Keratinocyte (primary cell): ENCODE data around the gene ARL11.

Source experiments
- CTCF ChIP-seq, 3 experiments: IDR thresholded peaks in 1 of 3; conservative IDR thresholded peaks in 1 of 3; optimal IDR thresholded peaks in 1 of 3; 2 replicates in 2 of 3; 3 replicates in 1 of 3; pipeline versions ENCODE3 to v1.5.1; 2011; ENCODE audit warnings: low read length in 3 of 3, mild to moderate bottlenecking in 3 of 3, moderate library complexity in 2 of 3, control low read depth in 1 of 3, inconsistent platforms in 1 of 3; ENCODE audit not compliant: insufficient read depth in 2 of 3; ENCODE audit errors: extremely low read depth in 1 of 3
- EZH2 ChIP-seq: IDR thresholded peaks from one replicate; pipeline ENCODE4 v1.6.1; 2012; ENCODE audit warnings: inconsistent platforms, mild to moderate bottlenecking, low read length, moderate library complexity

- no peak for TF ChIP-seq CTCF (optimal IDR thresholded peaks at IDR 0.05 in 1 of 3, IDR thresholded peaks at IDR 0.05 in 1 of 3, conservative IDR thresholded peaks at IDR 0.05 in 1 of 3; ENCODE audit: extremely low read depth in 1 of 3, insufficient read depth in 2 of 3, low read length in 3 of 3)
- no peak for TF ChIP-seq EZH2
Measured at GRCh38 chr13:49584771-49585182, 43.5 kb upstream of the ARL11 start.
